GM06990 (cell line): ENCODE data around the gene SLC46A3.
A peak's percentile ranks its signal among the peaks of the same experiment; 100 is the strongest.

Experiments
- DNase-seq: peaks from one replicate; pipeline ENCODE4 v3.0.0-alpha.2; 2011; ENCODE audit not compliant: insufficient read length; ENCODE audit errors: extremely low read depth
- H3K27me3 ChIP-seq: replicated peaks from 2 replicates; pipeline ENCODE4 v1.6.0; 2011; ENCODE audit warnings: low read length; ENCODE audit not compliant: control insufficient read depth, insufficient read depth
- H3K36me3 ChIP-seq: 2 replicates; pipeline ENCODE4 v1.5.1; 2011; ENCODE audit warnings: low read length; ENCODE audit not compliant: control insufficient read depth, insufficient read depth
- H3K4me3 ChIP-seq: replicated peaks from 2 replicates; pipeline ENCODE4 v1.5.1; 2011; ENCODE audit warnings: low read depth, mild to moderate bottlenecking, control low read depth, low read length
- CTCF ChIP-seq: IDR thresholded peaks from 2 replicates; pipeline ENCODE4 v1.5.1; 2011; ENCODE audit warnings: low read length, control low read depth, mild to moderate bottlenecking, inconsistent platforms; ENCODE audit not compliant: insufficient read depth, poor library complexity, severe bottlenecking

SLC46A3 gene

GRCh38 chr13:28678809-28679208 lies 40.0 kb downstream of the SLC46A3 start:
- H3K4me3 ChIP-seq = no peak overlapping the region
- DNase-seq = no peak
- no peaks in the 10 kb centered on the region for H3K27me3 ChIP-seq
- peaks cover 8% of the 10 kb centered on the region for H3K36me3 ChIP-seq
- TF ChIP-seq CTCF = peak; percentile 8

- Histone ChIP-seq H3K27me3 (no peaks in the 10 kb centered on the region), H3K36me3 (peaks cover 18% of the 10 kb centered on the region), H3K4me3 (no peak overlapping the region)
- no peak for TF ChIP-seq CTCF
- no peak for DNase-seq
Measured at GRCh38 chr13:28671126-28671792, 47.5 kb downstream of the SLC46A3 start.

GRCh38 chr13:28666897-28667488 lies 51.8 kb downstream of the SLC46A3 start:
- Histone ChIP-seq H3K4me3 (no peak overlapping the region), H3K36me3 (peaks cover 11% of the 10 kb centered on the region), H3K27me3 (no peaks in the 10 kb centered on the region)
- TF ChIP-seq CTCF = no peak
- DNase-seq = no peak

GRCh38 chr13:28659621-28659970 lies 59.2 kb downstream of the SLC46A3 start:
- Histone ChIP-seq H3K27me3 (no peaks in the 10 kb centered on the region), H3K4me3 (peak overlapping the region; percentile 98), H3K36me3 (peaks cover 8% of the 10 kb centered on the region)
- DNase-seq = peak; percentile 29
- TF ChIP-seq CTCF = no peak

- no peak for TF ChIP-seq CTCF
- no peaks in the 10 kb centered on the region for H3K27me3 ChIP-seq
- H3K4me3 ChIP-seq = peak within 1 kb of the TSS; percentile 98
- DNase-seq = peak; percentile 94
- H3K36me3 ChIP-seq = peaks cover 8% of the 10 kb centered on the region
Measured at GRCh38 chr13:28658796-28659620, 59.8 kb downstream of the SLC46A3 start, which contains the start of gene POMP. TSS of gene POMP (plus strand) at chr13:28659130. CDS start at chr13:28659185, 55 bp downstream.
